Peyer's patch (tissue), 4 donors: Measurements from ENCODE around the gene ADCY3.

Experiments used
- POLR2A ChIP-seq, 2 donors: fragments of 450-650 bp; IDR thresholded peaks; one replicate each; pipeline ENCODE4 v1.5.1; 2017; ENCODE audit warnings: antibody characterized with exemption in 2 of 2, mild to moderate bottlenecking in 2 of 2, moderate library complexity in 2 of 2
- TF ChIP-seq, protein P1 (sequence below), 6 experiments: fragments of 450-650 bp in 4 of 6; fragments of 200-600 bp in 2 of 6; sonication (generic) in 1 of 6; IDR thresholded peaks; one replicate each; pipeline ENCODE4 v1.5.1; 2017 to 2019; ENCODE audit warnings: antibody characterized with exemption in 6 of 6, mild to moderate bottlenecking in 3 of 6, moderate library complexity in 1 of 6

DNA sequence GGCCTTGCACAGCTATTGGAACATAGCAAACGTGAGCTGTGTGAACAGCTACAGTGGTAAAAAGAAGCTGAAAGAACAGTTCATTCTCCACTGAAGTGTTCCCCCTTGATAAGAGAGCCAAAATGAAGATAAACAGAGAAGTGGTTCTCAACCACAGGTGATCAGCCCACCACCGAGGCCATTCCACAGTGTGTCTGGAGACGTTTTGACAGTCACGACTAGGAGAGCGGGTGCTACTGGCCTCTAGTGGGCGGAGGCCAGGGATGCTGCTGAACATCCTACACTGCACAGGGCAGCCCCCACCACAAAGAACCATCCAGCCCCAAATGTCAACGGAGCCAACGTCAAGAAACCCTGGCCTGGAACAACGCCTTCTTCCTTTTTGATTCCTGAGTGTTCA, 38.4 kb downstream of the ADCY3 start:
- TF ChIP-seq POLR2A (IDR thresholded peaks at IDR 0.05) = no peak
- TF ChIP-seq, protein P1, sequence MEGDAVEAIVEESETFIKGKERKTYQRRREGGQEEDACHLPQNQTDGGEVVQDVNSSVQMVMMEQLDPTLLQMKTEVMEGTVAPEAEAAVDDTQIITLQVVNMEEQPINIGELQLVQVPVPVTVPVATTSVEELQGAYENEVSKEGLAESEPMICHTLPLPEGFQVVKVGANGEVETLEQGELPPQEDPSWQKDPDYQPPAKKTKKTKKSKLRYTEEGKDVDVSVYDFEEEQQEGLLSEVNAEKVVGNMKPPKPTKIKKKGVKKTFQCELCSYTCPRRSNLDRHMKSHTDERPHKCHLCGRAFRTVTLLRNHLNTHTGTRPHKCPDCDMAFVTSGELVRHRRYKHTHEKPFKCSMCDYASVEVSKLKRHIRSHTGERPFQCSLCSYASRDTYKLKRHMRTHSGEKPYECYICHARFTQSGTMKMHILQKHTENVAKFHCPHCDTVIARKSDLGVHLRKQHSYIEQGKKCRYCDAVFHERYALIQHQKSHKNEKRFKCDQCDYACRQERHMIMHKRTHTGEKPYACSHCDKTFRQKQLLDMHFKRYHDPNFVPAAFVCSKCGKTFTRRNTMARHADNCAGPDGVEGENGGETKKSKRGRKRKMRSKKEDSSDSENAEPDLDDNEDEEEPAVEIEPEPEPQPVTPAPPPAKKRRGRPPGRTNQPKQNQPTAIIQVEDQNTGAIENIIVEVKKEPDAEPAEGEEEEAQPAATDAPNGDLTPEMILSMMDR (IDR thresholded peaks at IDR 0.05) = no peak
